ENCODE data around the gene ARHGAP21.

ARHGAP21 gene

DNA sequence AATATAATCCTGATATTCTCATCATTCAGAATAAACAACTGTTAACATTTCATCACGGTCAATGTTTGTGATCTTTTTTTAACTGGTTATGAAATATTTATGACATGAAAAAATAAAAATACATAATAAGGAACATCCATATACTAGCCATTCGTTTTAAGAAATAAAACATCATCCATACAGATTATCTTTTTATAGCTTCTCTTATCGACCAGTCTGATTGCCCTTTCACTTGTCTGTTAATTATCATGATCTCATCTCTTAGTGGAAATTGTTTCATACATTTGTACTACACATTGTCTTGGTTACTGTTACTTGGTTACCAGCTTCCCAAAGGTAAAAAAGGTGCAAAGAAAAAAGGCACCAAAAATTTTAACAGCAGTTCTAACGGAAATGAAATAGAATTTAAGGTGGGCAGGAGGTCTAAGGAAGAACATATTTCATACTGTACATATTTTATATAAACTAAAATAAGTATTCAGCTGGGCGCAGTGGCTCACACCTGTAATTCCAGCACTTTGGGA, 8.4 kb downstream of the ARHGAP21 start:
- H3K4me3 ChIP-seq (ENCODE audit: low read length) = no peak overlapping the region
- TF ChIP-seq, protein P1, sequence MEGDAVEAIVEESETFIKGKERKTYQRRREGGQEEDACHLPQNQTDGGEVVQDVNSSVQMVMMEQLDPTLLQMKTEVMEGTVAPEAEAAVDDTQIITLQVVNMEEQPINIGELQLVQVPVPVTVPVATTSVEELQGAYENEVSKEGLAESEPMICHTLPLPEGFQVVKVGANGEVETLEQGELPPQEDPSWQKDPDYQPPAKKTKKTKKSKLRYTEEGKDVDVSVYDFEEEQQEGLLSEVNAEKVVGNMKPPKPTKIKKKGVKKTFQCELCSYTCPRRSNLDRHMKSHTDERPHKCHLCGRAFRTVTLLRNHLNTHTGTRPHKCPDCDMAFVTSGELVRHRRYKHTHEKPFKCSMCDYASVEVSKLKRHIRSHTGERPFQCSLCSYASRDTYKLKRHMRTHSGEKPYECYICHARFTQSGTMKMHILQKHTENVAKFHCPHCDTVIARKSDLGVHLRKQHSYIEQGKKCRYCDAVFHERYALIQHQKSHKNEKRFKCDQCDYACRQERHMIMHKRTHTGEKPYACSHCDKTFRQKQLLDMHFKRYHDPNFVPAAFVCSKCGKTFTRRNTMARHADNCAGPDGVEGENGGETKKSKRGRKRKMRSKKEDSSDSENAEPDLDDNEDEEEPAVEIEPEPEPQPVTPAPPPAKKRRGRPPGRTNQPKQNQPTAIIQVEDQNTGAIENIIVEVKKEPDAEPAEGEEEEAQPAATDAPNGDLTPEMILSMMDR (conservative IDR thresholded peaks at IDR 0.05; ENCODE audit: low read depth, low read length) = no peak
- no peak for DNase-seq (ENCODE audit: low read depth)

DNA sequence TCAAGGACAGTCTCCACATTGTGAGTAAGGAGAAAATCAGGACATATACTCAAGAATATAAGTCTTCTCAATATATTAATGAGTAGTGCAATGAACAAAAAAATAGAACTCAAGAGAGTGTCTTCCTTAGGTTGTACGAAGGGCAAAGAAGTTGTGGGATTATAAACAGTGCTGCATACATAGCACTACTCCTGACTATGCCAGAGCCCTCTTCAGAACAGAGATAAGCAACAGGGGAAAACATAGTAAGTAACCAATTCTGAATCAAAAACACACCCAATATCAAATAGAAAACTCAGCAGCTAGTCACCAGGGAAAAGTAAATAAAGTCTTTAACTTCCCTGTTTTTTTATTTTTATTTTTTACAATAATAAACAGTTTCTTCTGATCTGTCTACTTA, 10.6 kb downstream of the ARHGAP21 start:
- TF ChIP-seq, protein P1 (conservative IDR thresholded peaks at IDR 0.05; ENCODE audit: low read depth, low read length) = no peak

DNA sequence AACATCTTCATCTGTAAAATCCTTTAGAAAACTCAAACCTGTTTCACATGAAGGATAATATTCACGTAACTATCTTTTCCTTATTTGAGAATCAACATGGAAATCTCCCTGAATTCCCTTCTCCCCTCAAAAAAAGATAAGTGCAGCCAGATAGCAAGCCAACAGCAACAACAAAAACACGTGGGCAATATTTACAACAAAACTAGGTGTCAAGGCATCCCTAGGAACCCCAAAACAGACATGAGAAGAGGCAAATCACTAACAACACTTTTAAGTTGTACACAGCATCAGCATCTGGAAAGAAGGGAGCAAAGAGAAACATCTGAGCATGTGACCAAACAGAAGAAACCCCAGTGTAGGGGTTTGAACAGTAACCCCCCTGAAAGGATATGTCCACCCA, 12.2 kb downstream of the ARHGAP21 start:
- no peak for DNase-seq (ENCODE audit: low read depth)

More for the DNA sequence above, 10.6 kb downstream of the ARHGAP21 start:
- no peak overlapping the region for H3K4me3 ChIP-seq (ENCODE audit: low read length)
- DNase-seq (ENCODE audit: low read depth) = no peak

GRCh38 chr10:24708081-24708480, 15.6 kb downstream of the ARHGAP21 start:
- TF ChIP-seq, protein P1 (conservative IDR thresholded peaks at IDR 0.05; ENCODE audit: low read depth, low read length) = no peak
- DNase-seq (ENCODE audit: low read depth) = no peak

More for the DNA sequence above, 12.2 kb downstream of the ARHGAP21 start:
- H3K4me3 ChIP-seq (ENCODE audit: low read length) = no peak overlapping the region
- TF ChIP-seq, protein P1 (conservative IDR thresholded peaks at IDR 0.05; ENCODE audit: low read depth, low read length) = no peak

GRCh38 chr10:24707445-24707844, 16.2 kb downstream of the ARHGAP21 start:
- TF ChIP-seq, protein P1 (conservative IDR thresholded peaks at IDR 0.05; ENCODE audit: low read depth, low read length) = no peak
- no peak for DNase-seq (ENCODE audit: low read depth)
- H3K4me3 ChIP-seq (ENCODE audit: low read length) = no peak overlapping the region

More at GRCh38 chr10:24708081-24708480, 15.6 kb downstream of the ARHGAP21 start:
- no peak overlapping the region for H3K4me3 ChIP-seq (ENCODE audit: low read length)

DNA sequence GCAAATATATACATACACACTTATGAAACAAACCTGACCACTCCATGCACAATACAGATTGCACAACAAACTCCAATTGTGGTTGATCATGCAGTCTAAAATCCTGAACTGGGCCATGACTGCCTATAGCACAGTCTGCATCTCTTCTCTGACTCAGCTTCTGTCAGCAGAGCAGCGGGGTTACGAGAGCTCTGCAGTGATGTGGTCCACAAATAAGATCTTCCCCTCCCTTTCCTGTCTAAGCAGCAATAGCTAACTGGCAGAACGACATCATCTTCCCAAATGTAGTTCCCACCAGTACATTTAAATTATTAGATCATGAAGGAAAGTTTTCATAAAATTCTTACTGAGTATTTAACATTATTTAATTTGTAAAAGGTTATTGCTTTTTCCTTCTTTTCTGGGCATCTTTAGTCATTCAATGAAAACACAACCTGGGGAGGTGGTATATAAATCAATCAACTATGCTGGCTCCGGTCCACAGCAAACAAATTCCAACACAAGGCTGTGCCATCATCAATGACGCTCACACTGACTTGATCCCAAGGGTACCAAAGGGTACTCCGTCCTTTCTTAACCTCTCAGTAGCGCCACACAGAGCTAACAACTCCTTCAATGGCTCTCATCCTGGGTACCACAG, 17.1 kb downstream of the ARHGAP21 start:
- peak; percentile 56 for DNase-seq (ENCODE audit: low read depth)
- H3K4me3 ChIP-seq (ENCODE audit: low read length) = no peak overlapping the region
- TF ChIP-seq, protein P1 (conservative IDR thresholded peaks at IDR 0.05; ENCODE audit: low read depth, low read length) = no peak

GRCh38 chr10:24703700-24704099, 20.0 kb downstream of the ARHGAP21 start:
- H3K4me3 ChIP-seq (ENCODE audit: low read length) = no peak overlapping the region
- DNase-seq (ENCODE audit: low read depth) = no peak
- TF ChIP-seq, protein P1 (conservative IDR thresholded peaks at IDR 0.05; ENCODE audit: low read depth, low read length) = no peak
